Panc1 (cell line): Measurements from ENCODE around the gene ZNF304. TPM values are rescaled to one million over a fixed set of nuclear protein-coding genes. Genes with fewer than 3 reads are reported as not detected.

Experiments
- ATAC-seq: fragments of 200-7000 bp; cut with Tn5 transposase; 2 replicates; pipeline ENCODE4 v1.9.1; 2020; ENCODE audit warnings: mild to moderate bottlenecking, moderate library complexity
- BruUV-seq: library from RNA; stranded (reverse); fragments of 400-500 nt; replicated peaks from 2 replicates; lab custom pipeline; 2021; lab: Mats Ljungman, UMichigan
- CTCF ChIA-PET: fragments of 300-600 bp; sonication (Branson Sonifier 250); formaldehyde crosslinking; loops from one replicate; lab custom pipeline; 2022; ENCODE audit warnings: antibody characterized with exemption; lab: Charles Lee
- POLR2A ChIA-PET: fragments of 300-600 bp; sonication (Branson Sonifier 250); formaldehyde crosslinking; loops from one replicate; lab custom pipeline; 2022; ENCODE audit warnings: antibody characterized with exemption; lab: Charles Lee
- DNase-seq: peaks from one replicate; pipeline ENCODE4 v3.0.0-alpha.2; 2010; ENCODE audit warnings: low read depth, low spot score
- H3K27ac ChIP-seq: 2 replicates; pipeline ENCODE4 v1.5.1; 2011; ENCODE audit warnings: mild to moderate bottlenecking, low read length, inconsistent platforms
- H3K27me3 ChIP-seq: fragments of 200-500 bp; sonication (Bioruptor generic); 2 replicates; pipeline ENCODE4 v1.6.0; 2014; ENCODE audit warnings: low read length, inconsistent platforms; ENCODE audit not compliant: control insufficient read depth, insufficient read depth
- H3K36me3 ChIP-seq: fragments of 200-500 bp; sonication (Bioruptor generic); 2 replicates; pipeline ENCODE4 v1.5.1; 2014; ENCODE audit warnings: inconsistent platforms, mild to moderate bottlenecking, low read length, moderate library complexity; ENCODE audit not compliant: control insufficient read depth, insufficient read depth
- H3K4me1 ChIP-seq: 2 replicates; pipeline ENCODE4 v1.5.1; 2011; ENCODE audit warnings: inconsistent platforms, mild to moderate bottlenecking, low read length, moderate library complexity; ENCODE audit not compliant: control insufficient read depth, insufficient read depth
- H3K4me3 ChIP-seq, 2 experiments: 2 replicates each; pipeline ENCODE4 v1.5.1; 2011 to 2012; ENCODE audit warnings: low read depth in 2 of 2, low read length in 2 of 2, mild to moderate bottlenecking in 2 of 2, inconsistent platforms in 1 of 2, moderate library complexity in 1 of 2
- H3K9me3 ChIP-seq: fragments of 200-500 bp; sonication (Bioruptor generic); 2 replicates; pipeline ENCODE4 v1.5.1; 2014; ENCODE audit warnings: low read depth, mild to moderate bottlenecking, inconsistent platforms, low read length, moderate library complexity; ENCODE audit not compliant: control insufficient read depth, insufficient read depth
- POLR2AphosphoS5 ChIP-seq: IDR thresholded peaks from 2 replicates; pipeline ENCODE4 v1.6.1; 2012; ENCODE audit warnings: mild to moderate bottlenecking, low read depth, low read length, moderate library complexity
- SIN3A ChIP-seq: IDR thresholded peaks from 2 replicates; pipeline ENCODE4 v1.6.1; 2012; ENCODE audit warnings: low read depth, mild to moderate bottlenecking, low read length, moderate library complexity, borderline replicate concordance; ENCODE audit not compliant: insufficient read depth
- TCF7L2 ChIP-seq: IDR thresholded peaks from 2 replicates; pipeline ENCODE4 v1.6.1; 2011; ENCODE audit warnings: mild to moderate bottlenecking, low read depth, low read length, inconsistent platforms
- in situ Hi-C: cut with HindIII; loops from 2 replicates; pipeline ENCODE4 v1.10.0; 2016; ENCODE audit warnings: low sequenced_read_pairs, low pct_unique_long_range_greater_than_20kb
- intact Hi-C: fragments of 100-400 bp; cut with micrococcal nuclease; formaldehyde crosslinking; loops from one replicate; pipeline ENCODE4 v1.10.0; 2022; ENCODE audit not compliant: unreplicated experiment
- total RNA-seq: library from RNA; stranded (reverse); gene quantifications from one replicate; pipeline ENCODE4 v1.2.1, GENCODE V29; 2021; ENCODE audit not compliant: unreplicated experiment
- TF ChIP-seq, protein P1 (sequence below), 2 experiments: IDR thresholded peaks; 2 replicates each; pipeline ENCODE4 v1.6.1; 2011 to 2012; ENCODE audit warnings: low read depth in 2 of 2, control low read depth in 1 of 2, low read length in 1 of 2, mild to moderate bottlenecking in 1 of 2, moderate library complexity in 1 of 2; ENCODE audit not compliant: insufficient read depth in 1 of 2
- TF ChIP-seq, protein P2 (sequence below): fragments of 450-650 bp; IDR thresholded peaks from 2 replicates; pipeline ENCODE4 v1.5.1; 2017; ENCODE audit warnings: mild to moderate bottlenecking

The ZNF304 gene
- total RNA-seq, 1 experiment from 2014 or later, result 10.8 TPM

DNA sequence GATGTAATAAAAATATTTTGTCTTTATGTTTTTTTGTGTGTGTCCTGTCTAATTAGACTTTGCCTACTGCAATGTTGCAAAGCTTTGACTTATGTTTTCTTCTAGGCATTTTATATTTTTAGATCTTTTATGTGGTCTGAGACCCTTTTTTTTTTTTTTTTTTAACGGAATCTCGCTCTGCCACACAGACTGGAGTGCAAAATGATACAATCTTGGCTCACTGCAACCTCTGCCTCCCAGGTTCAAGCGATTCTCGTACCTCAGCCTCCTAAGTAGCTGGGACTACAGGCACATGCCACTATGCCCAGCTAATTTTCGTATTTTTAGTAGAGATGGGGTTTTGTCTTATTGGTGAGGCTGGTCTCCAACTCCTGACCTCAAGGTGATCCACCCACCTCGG is 8.5 kb upstream of the ZNF304 start:
- no peaks in the 10 kb centered on the region for H3K27me3 ChIP-seq
- no TSS peak for BruUV-seq
- H3K27ac ChIP-seq, result no peak overlapping the region
- no peaks in the 10 kb centered on the region for H3K36me3 ChIP-seq
- H3K9me3 ChIP-seq, result no peaks in the 10 kb centered on the region
- POLR2A ChIA-PET, result no interaction called here
- DNase-seq, result no peak
- no peak for ATAC-seq
- TF ChIP-seq, protein P1, sequence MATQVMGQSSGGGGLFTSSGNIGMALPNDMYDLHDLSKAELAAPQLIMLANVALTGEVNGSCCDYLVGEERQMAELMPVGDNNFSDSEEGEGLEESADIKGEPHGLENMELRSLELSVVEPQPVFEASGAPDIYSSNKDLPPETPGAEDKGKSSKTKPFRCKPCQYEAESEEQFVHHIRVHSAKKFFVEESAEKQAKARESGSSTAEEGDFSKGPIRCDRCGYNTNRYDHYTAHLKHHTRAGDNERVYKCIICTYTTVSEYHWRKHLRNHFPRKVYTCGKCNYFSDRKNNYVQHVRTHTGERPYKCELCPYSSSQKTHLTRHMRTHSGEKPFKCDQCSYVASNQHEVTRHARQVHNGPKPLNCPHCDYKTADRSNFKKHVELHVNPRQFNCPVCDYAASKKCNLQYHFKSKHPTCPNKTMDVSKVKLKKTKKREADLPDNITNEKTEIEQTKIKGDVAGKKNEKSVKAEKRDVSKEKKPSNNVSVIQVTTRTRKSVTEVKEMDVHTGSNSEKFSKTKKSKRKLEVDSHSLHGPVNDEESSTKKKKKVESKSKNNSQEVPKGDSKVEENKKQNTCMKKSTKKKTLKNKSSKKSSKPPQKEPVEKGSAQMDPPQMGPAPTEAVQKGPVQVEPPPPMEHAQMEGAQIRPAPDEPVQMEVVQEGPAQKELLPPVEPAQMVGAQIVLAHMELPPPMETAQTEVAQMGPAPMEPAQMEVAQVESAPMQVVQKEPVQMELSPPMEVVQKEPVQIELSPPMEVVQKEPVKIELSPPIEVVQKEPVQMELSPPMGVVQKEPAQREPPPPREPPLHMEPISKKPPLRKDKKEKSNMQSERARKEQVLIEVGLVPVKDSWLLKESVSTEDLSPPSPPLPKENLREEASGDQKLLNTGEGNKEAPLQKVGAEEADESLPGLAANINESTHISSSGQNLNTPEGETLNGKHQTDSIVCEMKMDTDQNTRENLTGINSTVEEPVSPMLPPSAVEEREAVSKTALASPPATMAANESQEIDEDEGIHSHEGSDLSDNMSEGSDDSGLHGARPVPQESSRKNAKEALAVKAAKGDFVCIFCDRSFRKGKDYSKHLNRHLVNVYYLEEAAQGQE (IDR thresholded peaks at IDR 0.05; ENCODE audit: insufficient read depth in 1 of 2, low read depth in 2 of 2, low read length in 1 of 2), result no peak
- TF ChIP-seq SIN3A (no peak), POLR2AphosphoS5 (no peak), TCF7L2 (no peak)
- TF ChIP-seq, protein P2, sequence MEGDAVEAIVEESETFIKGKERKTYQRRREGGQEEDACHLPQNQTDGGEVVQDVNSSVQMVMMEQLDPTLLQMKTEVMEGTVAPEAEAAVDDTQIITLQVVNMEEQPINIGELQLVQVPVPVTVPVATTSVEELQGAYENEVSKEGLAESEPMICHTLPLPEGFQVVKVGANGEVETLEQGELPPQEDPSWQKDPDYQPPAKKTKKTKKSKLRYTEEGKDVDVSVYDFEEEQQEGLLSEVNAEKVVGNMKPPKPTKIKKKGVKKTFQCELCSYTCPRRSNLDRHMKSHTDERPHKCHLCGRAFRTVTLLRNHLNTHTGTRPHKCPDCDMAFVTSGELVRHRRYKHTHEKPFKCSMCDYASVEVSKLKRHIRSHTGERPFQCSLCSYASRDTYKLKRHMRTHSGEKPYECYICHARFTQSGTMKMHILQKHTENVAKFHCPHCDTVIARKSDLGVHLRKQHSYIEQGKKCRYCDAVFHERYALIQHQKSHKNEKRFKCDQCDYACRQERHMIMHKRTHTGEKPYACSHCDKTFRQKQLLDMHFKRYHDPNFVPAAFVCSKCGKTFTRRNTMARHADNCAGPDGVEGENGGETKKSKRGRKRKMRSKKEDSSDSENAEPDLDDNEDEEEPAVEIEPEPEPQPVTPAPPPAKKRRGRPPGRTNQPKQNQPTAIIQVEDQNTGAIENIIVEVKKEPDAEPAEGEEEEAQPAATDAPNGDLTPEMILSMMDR, result no peak
- in situ Hi-C loops (no loop called here), intact Hi-C loops (no loop called here)
- H3K4me1 ChIP-seq, result no peaks in the 10 kb centered on the region
- CTCF ChIA-PET, result no interaction called here
- no peak overlapping the region for H3K4me3 ChIP-seq

DNA sequence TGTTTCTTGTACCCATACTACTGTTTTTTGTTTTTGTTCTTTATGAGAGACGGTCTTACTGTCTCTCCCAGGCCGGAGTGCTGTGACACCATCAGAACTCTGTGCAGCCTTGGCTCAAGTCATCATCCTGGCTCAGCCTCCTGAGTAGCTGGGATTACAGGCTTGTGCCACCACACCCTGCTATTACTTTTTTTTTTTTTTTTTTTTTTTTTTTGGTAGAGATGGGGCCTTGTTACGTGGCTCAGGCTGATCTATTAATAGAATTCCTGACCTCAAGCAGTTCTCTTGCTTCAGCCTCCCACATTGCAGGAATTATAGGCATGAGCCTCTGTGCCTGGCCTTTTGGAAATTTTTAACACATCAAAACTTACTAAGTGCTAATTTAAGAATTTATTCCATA is 2.9 kb upstream of the ZNF304 start:
- no peak for TF ChIP-seq SIN3A
- no peak for TF ChIP-seq POLR2AphosphoS5
- POLR2A ChIA-PET, result interaction anchor here (0.5 kb wide), 1 partner anchor 51 kb away, joined by 4 read pairs; no protein-coding TSS in a partner anchor
- Histone ChIP-seq H3K4me1 (peaks cover 11% of the 10 kb centered on the region; the same call in 1 of the 2 replicates), H3K27ac (no peak overlapping the region), H3K9me3 (no peaks in the 10 kb centered on the region), H3K36me3 (peaks cover 5% of the 10 kb centered on the region; the same call in 1 of the 2 replicates), H3K27me3 (no peaks in the 10 kb centered on the region), H3K4me3 (no peak overlapping the region)
- no TSS peak for BruUV-seq
- CTCF ChIA-PET, result no interaction called here
- no peak for DNase-seq
- in situ Hi-C loops (no loop called here), intact Hi-C loops (no loop called here)
- no peak for ATAC-seq

DNA sequence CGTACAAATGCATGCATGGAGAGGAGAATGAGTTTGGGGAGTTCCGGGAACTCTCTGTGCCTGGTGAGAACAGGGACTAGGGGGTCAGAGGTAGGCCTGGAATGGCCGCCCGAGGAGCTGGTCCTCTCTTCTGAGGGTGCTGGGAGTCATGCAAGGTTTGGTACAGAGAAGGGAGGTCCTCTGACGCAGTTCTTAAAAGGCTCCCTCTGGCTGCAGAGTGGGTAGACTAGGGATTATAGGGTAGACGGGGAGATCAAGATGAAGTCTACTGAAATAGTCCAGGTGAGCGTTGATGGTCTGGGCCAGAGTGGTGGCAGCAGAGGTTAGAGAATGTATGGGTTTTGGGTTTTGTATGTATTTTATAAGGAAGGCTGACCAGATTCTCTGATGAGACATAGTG is 796 bp downstream of the ZNF304 start:
- POLR2A ChIA-PET, result no interaction called here
- H3K27ac ChIP-seq, result peak overlapping the region; percentile 87
- intact Hi-C loops (no loop called here), in situ Hi-C loops (no loop called here)
- TF ChIP-seq, protein P1 (IDR thresholded peaks at IDR 0.05; ENCODE audit: insufficient read depth in 1 of 2, low read depth in 2 of 2, low read length in 1 of 2), result no peak
- 0 out of 2 replicates have a peak, but pooled peaks have one; percentile 35 for TF ChIP-seq SIN3A
- peak overlapping the region; percentile 87 to 97 for H3K4me3 ChIP-seq
- H3K36me3 ChIP-seq, result peaks cover 12% of the 10 kb centered on the region
- CTCF ChIA-PET, result no interaction called here
- BruUV-seq, result no TSS peak
- H3K9me3 ChIP-seq, result peaks cover 23% of the 10 kb centered on the region
- ATAC-seq (peak; percentile 3; the same call in 1 of the 2 replicates), DNase-seq (no peak)
- H3K4me1 ChIP-seq, result peaks cover 11% of the 10 kb centered on the region; the same call in 1 of the 2 replicates
- H3K27me3 ChIP-seq, result no peaks in the 10 kb centered on the region
